GM12801 (cell line): ENCODE results near the gene FBXW7.

Experiments used
- CTCF ChIP-seq: IDR thresholded peaks from one replicate; pipeline ENCODE4 v1.5.1; 2011; ENCODE audit warnings: control low read depth; ENCODE audit not compliant: insufficient read length; ENCODE audit errors: extremely low read depth

FBXW7 gene

GRCh38 chr4:152530600-152530999, 5.3 kb downstream of the FBXW7 start:
- TF ChIP-seq CTCF, result no peak

GRCh38 chr4:152529880-152530279, 6.0 kb downstream of the FBXW7 start:
- no peak for TF ChIP-seq CTCF

GRCh38 chr4:152528060-152528459, 7.8 kb downstream of the FBXW7 start:
- no peak for TF ChIP-seq CTCF

GRCh38 chr4:152525878-152526277, 10.0 kb downstream of the FBXW7 start:
- TF ChIP-seq CTCF, result no peak

GRCh38 chr4:152524427-152524826, 11.5 kb downstream of the FBXW7 start:
- TF ChIP-seq CTCF, result no peak

- TF ChIP-seq CTCF, result no peak
Observed at GRCh38 chr4:152523731-152524130, 12.2 kb downstream of the FBXW7 start.

GRCh38 chr4:152522754-152523153, 13.1 kb downstream of the FBXW7 start:
- no peak for TF ChIP-seq CTCF

GRCh38 chr4:152522245-152522644, 13.6 kb downstream of the FBXW7 start:
- TF ChIP-seq CTCF, result no peak
